K562 (cell line): ENCODE results near the gene CD52. TPM values are rescaled to one million over a fixed set of nuclear protein-coding genes. Genes with fewer than 3 reads are reported as not detected.

Experiments
- ATF2 ChIP-seq: sonication (generic); formaldehyde crosslinking; IDR thresholded peaks from 2 replicates; pipeline ENCODE4 v1.8.1; 2022; ENCODE audit warnings: missing genetic modification reagents
- CHD7 ChIP-seq: fragments of 200-600 bp; sonication (generic); IDR thresholded peaks from one replicate; pipeline ENCODE4 v1.6.1; 2012; ENCODE audit warnings: mild to moderate bottlenecking, low read depth, low read length, inconsistent platforms
- ELK1 ChIP-seq: sonication (generic); formaldehyde crosslinking; IDR thresholded peaks from 2 replicates; pipeline ENCODE4 v1.8.1; 2022; ENCODE audit warnings: missing genetic modification reagents
- HDAC3 ChIP-seq: fragments of 450-650 bp; IDR thresholded peaks from 2 replicates; pipeline ENCODE4 v1.6.1; 2018; ENCODE audit warnings: borderline replicate concordance, mild to moderate bottlenecking, moderate library complexity; ENCODE audit not compliant: partially characterized antibody
- HES1 ChIP-seq: fragments of 450-650 bp; IDR thresholded peaks from 2 replicates; pipeline ENCODE4 v1.6.1; 2016; ENCODE audit warnings: low read depth, mild to moderate bottlenecking, moderate library complexity
- KAT2B ChIP-seq: IDR thresholded peaks from one replicate; pipeline ENCODE4 v1.6.1; 2012; ENCODE audit warnings: low read depth, mild to moderate bottlenecking, control low read depth, inconsistent platforms, low read length, moderate library complexity
- MBD2 ChIP-seq: sonication (generic); IDR thresholded peaks from 2 replicates; pipeline ENCODE4 v1.6.1; 2016; ENCODE audit warnings: low read depth, borderline replicate concordance
- NELFE ChIP-seq: IDR thresholded peaks from 2 replicates; pipeline ENCODE4 v1.6.1; 2011; ENCODE audit warnings: mild to moderate bottlenecking; ENCODE audit not compliant: insufficient read depth, insufficient read length
- NONO ChIP-seq, 2 experiments: fragments of 200-400 bp in 1 of 2; fragments of 450-650 bp in 1 of 2; formaldehyde crosslinking in 1 of 2; IDR thresholded peaks; 2 replicates each; pipeline ENCODE4 v1.6.1; 2017; ENCODE audit warnings: low read depth in 2 of 2, mild to moderate bottlenecking in 2 of 2, moderate library complexity in 2 of 2, low read length in 1 of 2
- SMAD4 ChIP-seq: fragments of 250-450 bp; sonication (Bioruptor Pico); conservative IDR thresholded peaks from 2 replicates; pipeline ENCODE4 v1.8.0; 2021; ENCODE audit warnings: inconsistent platforms, mild to moderate bottlenecking, moderate library complexity
- ZNF12 ChIP-seq: sonication (generic); formaldehyde crosslinking; IDR thresholded peaks from 2 replicates; pipeline ENCODE4 v1.4.0; 2020; ENCODE audit warnings: mild to moderate bottlenecking, missing genetic modification reagents
- ZNF174 ChIP-seq: fragments of 250-450 bp; sonication (Bioruptor Pico); IDR thresholded peaks from 2 replicates; pipeline ENCODE4 v1.4.0; 2020; ENCODE audit warnings: mild to moderate bottlenecking
- polyA plus RNA-seq, 8 experiments: library from polyadenylated mRNA; depleted of rRNA in 4 of 8; stranded (reverse) in 5 of 8; unstranded in 3 of 8; fragments of >200 nt; fragmentation: Nextera tagmentation in 2 of 8; fragmentation: Illumina TruSeq in 1 of 8; extraction: Ambion mirVana in 2 of 8; extraction: Trizol in 1 of 8; gene quantifications; 2 replicates each; pipeline versions ENCODE4 v1.2.1 to v1.2.3, GENCODE V29; 2011 to 2014; ENCODE audit warnings: inconsistent platforms in 1 of 8, missing spikeins in 1 of 8
- total RNA-seq, 7 experiments: library from RNA; depleted of rRNA in 6 of 7; stranded (reverse); fragments of >200 nt in 6 of 7; fragmentation: Illumina TruSeq in 2 of 7; extraction: Trizol in 2 of 7; gene quantifications; 2 replicates each; pipeline versions ENCODE4 v1.2.1 to v1.2.3, GENCODE V29; 2011 to 2021; ENCODE audit warnings: low replicate concordance in 1 of 7

Gene CD52
- total and polyA plus RNA-seq, 9 of the 15 experiments (the other 6 are each of a cell fraction or from before 2014, with no cell fraction given): 34.9 to 488 (median 173) TPM

- TF ChIP-seq HES1: peak; percentile 70
- TF ChIP-seq NELFE: no peak
- TF ChIP-seq ELK1 (CRISPR knock-in tag): no peak
- TF ChIP-seq SMAD4: peak; percentile 83
- 0 out of 2 replicates have a peak, but pooled peaks have one; percentile 5 for TF ChIP-seq ZNF174
- no peak for TF ChIP-seq ATF2
- TF ChIP-seq NONO (IDR thresholded peaks at IDR 0.05; ENCODE audit: low read depth in 2 of 2, low read length in 1 of 2): peak in 1 of 2 experiments; percentile 58; a peak in 1 of 4 replicates
- no peak for TF ChIP-seq HDAC3
- TF ChIP-seq ZNF12 (CRISPR knock-in tag): no peak; the same call in 1 of the 2 replicates
- no peak for TF ChIP-seq KAT2B
- peak; percentile 73 for TF ChIP-seq CHD7
- TF ChIP-seq MBD2: peak; percentile 80
Observed at GRCh38 chr1:26284597-26285347, 33.0 kb upstream of the CD52 start (continued).
